T-helper 22 cell (primary cell): ENCODE data around the gene ZC3HAV1L.
A peak's percentile ranks its signal among the peaks of the same experiment; 100 is the strongest.
"Not testable (repeated sequence)": the region's sequence is repeated elsewhere in the genome, so short reads cannot be mapped to it uniquely, and the experiment has no call there.

ENCODE experiments used
- DNase-seq: peaks from one replicate; pipeline ENCODE4 v3.0.0-alpha.2; 2020; ENCODE audit warnings: low read depth

Gene ZC3HAV1L

GRCh38 chr7:139035586-139036353 lies at the start of gene ZC3HAV1L:
ZC3HAV1L (minus strand) TSS chr7:139036042; CDS start chr7:139036017, 25 bp downstream.
- DNase-seq: peak; percentile 7

GRCh38 chr7:139084709-139085108 lies 48.9 kb upstream of the ZC3HAV1L start:
- DNase-seq: no peak

DNA sequence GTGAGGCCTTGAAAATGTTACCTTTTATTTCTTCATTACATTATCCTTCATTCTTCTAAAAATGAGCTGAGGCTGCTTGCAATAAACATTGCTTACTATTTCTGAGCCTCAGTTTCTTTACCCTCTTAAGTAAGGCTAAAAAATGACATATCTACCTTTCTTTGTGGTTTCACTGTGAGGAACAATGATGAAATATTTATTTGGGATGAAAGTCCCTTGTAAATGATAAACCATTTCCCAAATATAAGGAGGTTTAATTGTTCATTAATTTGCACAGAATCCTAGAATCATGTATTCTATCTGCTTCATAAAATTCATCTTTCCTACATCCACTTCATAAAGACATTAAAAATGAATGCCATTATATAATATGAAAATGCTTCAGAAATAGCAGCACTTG lies 45.7 kb upstream of the ZC3HAV1L start:
- DNase-seq: no peak

GRCh38 chr7:139080905-139081304 lies 45.1 kb upstream of the ZC3HAV1L start:
- no peak for DNase-seq

- no peak for DNase-seq
These were observed 44.0 kb upstream of the ZC3HAV1L start for GRCh38 chr7:139079861-139080260.

DNA sequence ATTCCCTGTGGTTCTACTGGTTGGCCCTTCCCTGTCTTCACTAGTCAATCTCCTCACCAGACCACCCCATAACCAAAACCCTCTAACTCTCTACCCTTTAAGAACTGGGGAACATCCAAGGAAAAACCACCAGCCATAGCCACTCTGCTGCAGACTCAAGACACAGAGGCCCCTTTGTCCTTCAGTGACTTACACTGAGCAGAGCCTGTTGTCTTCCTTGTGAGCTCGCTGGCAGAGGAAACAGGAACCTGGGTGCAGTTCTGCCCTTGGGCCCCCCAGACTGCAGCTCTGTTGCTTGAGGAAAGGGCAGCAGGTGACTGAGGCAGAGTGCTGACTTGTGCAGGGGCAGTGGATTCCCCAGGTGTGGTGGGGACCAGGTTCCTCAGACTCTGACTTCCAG lies 43.1 kb upstream of the ZC3HAV1L start:
- DNase-seq: no peak

GRCh38 chr7:139078399-139078798 lies 42.6 kb upstream of the ZC3HAV1L start:
- DNase-seq: no peak

DNA sequence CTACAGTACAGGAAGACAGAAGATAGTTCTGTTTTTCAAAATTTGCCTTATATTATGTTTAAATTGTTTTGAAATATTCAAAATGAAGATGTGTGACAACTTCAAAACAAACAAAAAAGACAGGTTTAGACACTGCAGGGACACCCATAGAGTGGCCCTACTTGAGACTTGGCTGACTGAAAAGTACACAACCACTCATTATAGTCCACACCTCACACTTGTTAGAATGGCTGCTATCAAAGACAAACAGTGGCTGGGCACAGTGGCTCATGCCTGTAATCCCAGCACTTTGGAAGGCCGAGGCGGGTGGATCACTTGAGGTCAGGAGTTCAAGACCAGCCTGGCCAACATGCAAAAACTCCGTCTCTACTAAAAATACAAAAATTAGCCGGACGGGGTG lies 41.9 kb upstream of the ZC3HAV1L start:
- DNase-seq: not testable (repeated sequence)

GRCh38 chr7:139075871-139076686 lies 40.2 kb upstream of the ZC3HAV1L start:
- DNase-seq: no peak

- peak; percentile 49 for DNase-seq
These were observed 39.3 kb upstream of the ZC3HAV1L start for GRCh38 chr7:139075031-139075652.

- DNase-seq: no peak
These were observed 37.0 kb upstream of the ZC3HAV1L start for GRCh38 chr7:139072796-139073195.

- DNase-seq: no peak
These were observed 35.8 kb upstream of the ZC3HAV1L start for GRCh38 chr7:139071680-139072079.

- DNase-seq: no peak
These were observed 32.9 kb upstream of the ZC3HAV1L start for GRCh38 chr7:139068544-139069399.

- DNase-seq: no peak
These were observed 30.5 kb upstream of the ZC3HAV1L start for GRCh38 chr7:139066315-139066714.

DNA sequence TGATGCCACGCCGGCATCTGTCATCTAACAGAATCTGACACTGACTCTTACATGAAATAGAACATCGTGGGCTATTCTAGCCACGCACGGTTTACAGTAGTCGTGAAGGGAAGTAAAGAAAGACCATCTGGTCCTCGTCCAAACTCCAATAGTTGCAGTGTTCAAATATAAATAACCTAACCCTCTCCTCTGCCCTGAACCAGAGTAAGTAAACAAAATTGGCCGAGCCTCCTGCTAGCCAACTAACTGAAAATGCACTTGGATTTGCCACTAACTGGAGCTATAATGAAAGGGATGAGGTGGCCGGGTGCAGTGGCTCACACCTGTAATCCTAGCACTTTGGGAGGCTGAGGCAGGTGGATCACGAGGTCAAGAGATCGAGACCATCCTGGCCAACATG lies 29.5 kb upstream of the ZC3HAV1L start:
- no peak for DNase-seq

DNA sequence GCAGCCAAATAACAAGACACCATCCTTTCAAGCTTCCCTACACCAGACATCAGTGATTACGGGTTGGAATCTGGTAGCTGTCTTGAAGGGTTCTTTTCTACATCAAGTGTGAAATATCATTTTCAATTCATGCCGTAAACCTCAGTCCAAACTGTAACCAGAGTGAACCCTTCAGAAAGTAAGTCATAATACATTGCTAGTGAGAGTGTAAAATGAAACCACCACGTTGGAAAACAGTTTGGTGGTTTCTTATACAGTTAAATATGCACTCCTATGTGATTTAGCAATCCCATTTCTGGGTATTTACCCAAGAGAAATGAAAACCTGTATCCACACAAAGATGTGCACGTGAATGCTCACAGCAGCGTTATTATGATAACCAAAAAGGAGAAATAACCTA lies 25.6 kb upstream of the ZC3HAV1L start:
- no peak for DNase-seq

DNA sequence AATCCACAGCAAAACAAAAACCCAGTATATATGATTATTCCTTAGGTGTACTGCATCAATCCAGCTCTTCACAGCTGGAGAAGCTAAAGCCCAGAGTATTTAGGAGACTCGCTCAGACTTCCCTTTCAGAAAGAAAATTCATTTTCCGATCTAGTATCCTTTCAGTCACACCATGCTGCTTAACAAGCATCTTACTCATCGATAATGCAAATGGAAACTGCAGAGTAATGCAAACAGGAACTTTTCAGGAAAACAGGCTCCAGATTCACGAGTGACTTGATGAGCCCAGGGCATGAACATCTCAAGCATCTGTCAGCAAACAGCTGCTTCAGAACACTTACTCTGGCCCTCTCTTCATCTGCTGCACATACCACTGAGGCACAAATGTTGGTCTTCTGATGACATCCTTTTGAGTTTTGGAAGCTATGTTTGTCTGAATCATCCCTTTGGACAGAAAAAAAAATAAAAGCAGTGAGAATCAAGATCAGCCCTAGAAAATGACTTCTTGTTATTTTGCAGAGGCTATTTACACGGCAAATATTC lies 24.9 kb upstream of the ZC3HAV1L start:
- no peak for DNase-seq

- DNase-seq: no peak
These were observed 24.1 kb upstream of the ZC3HAV1L start for GRCh38 chr7:139059905-139060304.

- no peak for DNase-seq
These were observed 23.1 kb upstream of the ZC3HAV1L start for GRCh38 chr7:139058943-139059342.

DNA sequence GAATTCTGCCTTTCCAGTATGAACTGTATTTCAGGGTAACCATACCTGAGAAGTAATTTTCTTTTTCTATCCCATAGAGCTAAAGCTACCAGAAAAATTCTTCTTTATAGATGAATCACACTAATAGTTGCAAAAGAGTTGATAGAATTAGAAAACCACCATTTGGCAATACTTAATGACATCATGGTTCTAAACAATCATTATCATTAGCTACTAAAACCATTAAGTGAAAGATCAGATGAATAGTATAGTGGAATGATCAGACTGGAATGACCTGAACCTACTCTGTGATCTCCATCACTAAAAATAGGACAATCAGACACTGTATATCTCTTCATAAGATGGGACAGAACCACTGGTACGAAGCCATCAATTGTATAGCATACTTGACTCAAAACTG lies 19.8 kb upstream of the ZC3HAV1L start:
- DNase-seq: no peak

DNA sequence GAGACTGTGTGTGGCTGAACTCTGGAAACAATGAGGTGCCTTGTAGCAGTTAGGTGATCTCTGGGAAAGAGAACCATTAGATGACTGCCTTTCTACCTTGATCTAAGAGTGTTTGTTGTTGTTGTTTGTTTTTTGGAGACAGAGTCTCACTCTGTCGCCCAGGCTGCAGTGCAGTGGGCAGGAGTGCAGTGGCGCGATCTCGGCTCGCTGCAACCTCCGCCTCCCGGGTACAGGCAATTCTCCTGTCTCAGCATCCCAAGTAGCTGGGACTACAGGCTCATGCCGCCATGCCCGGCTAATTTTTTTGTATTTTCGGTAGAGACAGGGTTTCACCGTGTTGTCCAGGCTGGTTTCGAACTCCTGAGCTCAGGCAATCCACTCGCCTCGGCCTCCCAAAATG lies 18.8 kb upstream of the ZC3HAV1L start:
- DNase-seq: not testable (repeated sequence)

DNA sequence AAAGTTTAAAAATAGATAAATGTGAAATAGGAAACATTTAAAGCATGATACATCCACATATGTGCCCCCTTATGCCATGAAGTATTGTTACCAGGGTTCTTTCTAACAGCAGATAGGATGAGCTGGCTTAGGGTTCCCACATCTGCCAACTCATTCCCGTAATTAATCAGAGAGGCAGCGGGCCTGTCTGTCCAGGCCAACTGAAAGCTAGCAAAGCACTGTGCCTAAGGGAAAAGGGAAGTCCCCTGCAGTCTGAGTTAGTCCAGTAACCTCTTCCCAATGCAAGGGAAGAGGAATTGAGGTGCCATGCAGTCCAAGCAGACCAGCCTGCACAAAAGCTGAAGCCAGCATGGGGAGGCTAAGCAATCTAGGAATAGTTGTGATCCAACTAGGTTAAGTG lies 18.3 kb upstream of the ZC3HAV1L start:
- no peak for DNase-seq
